ENCODE results near the gene SEMA3D. TPM values are rescaled to one million over a fixed set of nuclear protein-coding genes. Genes with fewer than 3 reads are reported as not detected.

The SEMA3D gene
- total RNA-seq, 4 donors from 2014 or later = 1.9 to 4.2 (median 2.6) TPM

DNA sequence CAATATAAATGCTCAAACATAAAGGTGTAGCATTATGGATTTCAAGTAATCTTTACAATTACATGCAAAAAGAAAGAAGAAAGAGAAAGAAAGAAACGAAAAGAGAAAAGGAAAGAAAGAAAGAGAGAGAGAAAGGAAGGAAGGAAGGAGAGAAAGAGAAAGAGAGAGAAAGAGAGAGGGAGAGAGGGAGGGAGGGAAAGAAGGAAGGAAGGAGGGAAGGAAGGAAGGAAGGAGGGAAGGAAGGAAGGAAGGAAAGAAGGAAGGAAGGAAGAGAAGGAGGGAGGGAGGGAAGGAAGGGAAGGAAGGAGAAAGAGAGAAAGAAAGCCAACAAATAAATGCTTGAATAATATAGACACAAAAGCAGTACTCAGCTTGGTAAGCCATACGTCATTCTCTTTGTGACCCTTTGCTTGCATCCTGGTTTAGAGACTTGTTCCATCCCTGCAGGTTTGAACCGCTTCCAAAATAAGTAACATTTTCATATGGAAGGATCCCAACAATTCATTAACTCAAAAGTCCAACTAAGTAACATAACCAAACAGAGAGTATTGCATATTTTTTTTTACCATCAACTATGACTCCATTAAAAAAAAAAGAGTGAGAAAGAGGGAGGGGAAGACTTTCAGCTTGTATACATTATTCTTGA lies 95.8 kb downstream of the SEMA3D start:
- TF ChIP-seq, protein P1, sequence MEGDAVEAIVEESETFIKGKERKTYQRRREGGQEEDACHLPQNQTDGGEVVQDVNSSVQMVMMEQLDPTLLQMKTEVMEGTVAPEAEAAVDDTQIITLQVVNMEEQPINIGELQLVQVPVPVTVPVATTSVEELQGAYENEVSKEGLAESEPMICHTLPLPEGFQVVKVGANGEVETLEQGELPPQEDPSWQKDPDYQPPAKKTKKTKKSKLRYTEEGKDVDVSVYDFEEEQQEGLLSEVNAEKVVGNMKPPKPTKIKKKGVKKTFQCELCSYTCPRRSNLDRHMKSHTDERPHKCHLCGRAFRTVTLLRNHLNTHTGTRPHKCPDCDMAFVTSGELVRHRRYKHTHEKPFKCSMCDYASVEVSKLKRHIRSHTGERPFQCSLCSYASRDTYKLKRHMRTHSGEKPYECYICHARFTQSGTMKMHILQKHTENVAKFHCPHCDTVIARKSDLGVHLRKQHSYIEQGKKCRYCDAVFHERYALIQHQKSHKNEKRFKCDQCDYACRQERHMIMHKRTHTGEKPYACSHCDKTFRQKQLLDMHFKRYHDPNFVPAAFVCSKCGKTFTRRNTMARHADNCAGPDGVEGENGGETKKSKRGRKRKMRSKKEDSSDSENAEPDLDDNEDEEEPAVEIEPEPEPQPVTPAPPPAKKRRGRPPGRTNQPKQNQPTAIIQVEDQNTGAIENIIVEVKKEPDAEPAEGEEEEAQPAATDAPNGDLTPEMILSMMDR (IDR thresholded peaks at IDR 0.05; ENCODE audit: low read depth) = no peak

- TF ChIP-seq, protein P1 (IDR thresholded peaks at IDR 0.05; ENCODE audit: low read depth) = no peak
These were observed 96.7 kb downstream of the SEMA3D start for GRCh38 chr7:85090143-85090542.

- TF ChIP-seq, protein P1 (IDR thresholded peaks at IDR 0.05; ENCODE audit: low read depth) = no peak
These were observed 105.0 kb downstream of the SEMA3D start for GRCh38 chr7:85081846-85082245.

DNA sequence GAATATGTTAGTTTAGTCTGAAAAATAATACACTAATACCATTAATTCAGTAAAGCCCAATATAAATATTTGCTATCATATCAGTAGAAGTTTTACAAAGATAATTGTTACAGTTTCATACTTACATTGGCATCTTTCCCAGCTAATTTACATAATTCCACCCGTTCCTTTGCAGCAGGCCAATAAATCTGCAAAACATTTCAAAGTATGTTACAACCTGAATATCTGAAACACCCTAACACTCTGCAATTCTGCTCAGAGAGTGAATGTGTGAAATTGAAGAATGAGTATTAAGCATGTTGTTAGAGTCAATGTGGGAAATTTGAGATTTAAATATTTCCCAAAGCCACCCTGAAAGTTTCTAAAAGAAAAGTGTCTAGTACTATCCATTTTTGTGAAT lies 105.5 kb downstream of the SEMA3D start:
- TF ChIP-seq, protein P1 (IDR thresholded peaks at IDR 0.05; ENCODE audit: low read depth) = no peak

DNA sequence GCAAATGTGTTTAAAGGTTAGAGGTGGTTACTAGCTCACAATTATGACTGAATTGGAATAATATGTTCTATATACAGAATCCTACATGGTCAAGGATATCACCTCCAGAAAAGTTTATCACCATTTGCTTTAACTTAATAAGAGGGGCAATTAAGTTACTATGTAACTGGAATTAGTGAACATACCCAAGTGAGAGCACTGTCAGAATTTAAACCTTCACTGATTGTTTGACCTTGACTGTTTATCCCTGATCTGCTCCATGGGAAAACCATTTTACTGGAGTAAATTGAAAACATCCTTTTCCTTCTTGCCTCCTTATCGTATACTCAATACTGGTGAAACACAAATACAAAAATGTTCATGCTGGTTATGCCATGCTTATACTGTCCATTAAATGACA lies 107.4 kb downstream of the SEMA3D start:
- TF ChIP-seq, protein P1 (IDR thresholded peaks at IDR 0.05; ENCODE audit: low read depth) = no peak

DNA sequence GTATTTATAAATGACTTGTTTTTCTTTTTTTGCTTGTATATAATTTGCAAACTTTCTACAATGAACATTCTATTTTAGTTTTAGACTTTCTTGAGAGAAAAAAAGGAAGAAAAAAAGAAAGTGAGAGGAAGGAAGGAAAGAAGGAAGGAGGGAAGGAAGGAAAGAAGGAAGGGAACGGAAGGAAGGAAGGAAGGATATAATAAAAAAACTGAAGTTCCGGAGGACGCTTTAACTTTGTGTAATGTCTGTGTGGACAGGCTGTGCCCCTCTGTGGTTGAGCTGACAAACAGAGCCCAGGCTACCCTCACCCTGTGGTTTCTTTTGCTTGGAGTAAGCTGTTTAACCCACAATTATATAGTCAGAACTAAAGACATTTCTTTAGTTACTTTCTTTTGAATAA lies 108.7 kb downstream of the SEMA3D start:
- TF ChIP-seq, protein P1 (IDR thresholded peaks at IDR 0.05; ENCODE audit: low read depth) = no peak

GRCh38 chr7:85075864-85076263 lies 111.0 kb downstream of the SEMA3D start:
- TF ChIP-seq, protein P1 (IDR thresholded peaks at IDR 0.05; ENCODE audit: low read depth) = no peak
